Ovary (tissue), 9 donors: ENCODE data around the gene DLX1. TPM values are rescaled to one million over a fixed set of nuclear protein-coding genes. Genes with fewer than 3 reads are reported as not detected.

Experiments used
- DNase-seq, 5 donors: peaks; one replicate each; pipeline ENCODE4 v3.0.0-alpha.2; 2019 to 2020
- H3K27ac ChIP-seq, 2 donors: fragments of 200-600 bp; one replicate each; pipeline versions ENCODE4 v1.5.1 to v1.8.0; 2019 to 2022
- H3K27me3 ChIP-seq: fragments of 200-600 bp; one replicate; pipeline ENCODE4 v1.8.0; 2022
- H3K36me3 ChIP-seq: fragments of 200-600 bp; sonication (generic); one replicate; pipeline ENCODE4 v1.5.1; 2019
- H3K4me1 ChIP-seq: one replicate; pipeline ENCODE4 v1.8.1; 2013; ENCODE audit warnings: mild to moderate bottlenecking, moderate library complexity; ENCODE audit not compliant: insufficient read depth
- H3K4me3 ChIP-seq: fragments of 200-600 bp; sonication (generic); one replicate; pipeline ENCODE4 v1.5.1; 2017
- H3K9me3 ChIP-seq, 2 donors: fragments of 200-600 bp in 1 of 2; sonication (generic) in 1 of 2; one replicate each; pipeline versions ENCODE4 v1.5.1 to v1.8.1; 2013 to 2019; ENCODE audit warnings: mild to moderate bottlenecking in 1 of 2, moderate library complexity in 1 of 2
- EP300 ChIP-seq: sonication (generic); formaldehyde crosslinking; IDR thresholded peaks from one replicate; pipeline ENCODE4 v1.6.1; 2017; ENCODE audit warnings: antibody characterized with exemption
- POLR2A ChIP-seq: fragments of 450-650 bp; IDR thresholded peaks from one replicate; pipeline ENCODE4 v1.6.1; 2017; ENCODE audit warnings: antibody characterized with exemption, mild to moderate bottlenecking, moderate library complexity
- WGBS, 3 donors: extraction: QIAGEN DNeasy Blood & Tissue Kit in 1 of 3; methylation state at CpG; one replicate each; pipeline versions ENCODE4 v1.1.5 to v1.1.7; 2013 to 2017; 5-methylcytosine and 5-hydroxymethylcytosine counted together
- intact Hi-C, 4 donors: fragments of 100-400 bp; cut with DNase I; formaldehyde crosslinking; loops; one replicate each; pipeline versions ENCODE4 v1.11.0 to v1.15.1; 2022 to 2023
- polyA plus RNA-seq, 2 donors: library from polyadenylated mRNA; stranded (reverse); fragments of 200-250 nt in 1 of 2; fragments of 350-450 nt in 1 of 2; fragmentation: Illumina TruSeq in 1 of 2; extraction: RNeasy Lipid Tissue Mini Kit (QIAGEN cat#74804) in 1 of 2; gene quantifications; one replicate each; pipeline ENCODE4 v1.2.3, GENCODE V29; 2013 to 2014
- total RNA-seq, 7 donors: library from RNA; depleted of rRNA in 2 of 7; stranded (reverse); fragments of >200 nt in 2 of 7; fragmentation: NEBNext Ultra II Directional in 3 of 7; extraction: Animal tissue kit (Norgen Biotek cat#: 25700) in 3 of 7; gene quantifications; one replicate each; pipeline versions ENCODE4 v1.1.0 to v1.2.4, GENCODE V29; 2016 to 2023
- TF ChIP-seq, protein P1 (sequence below), 3 donors: fragments of 450-650 bp in 2 of 3; fragments of 200-600 bp in 1 of 3; IDR thresholded peaks; one replicate each; pipeline versions ENCODE4 v1.5.1 to v1.8.0; 2016 to 2022; ENCODE audit warnings: antibody characterized with exemption in 3 of 3, mild to moderate bottlenecking in 1 of 3
- donor health status: DM: no; HTN: no; CAD: no; lungs with moderate emphysema.
- donor health status: DM: no; HTN: no; CAD: no.
- donor health status: Bipolar disorder and iron deficiency.
- donor health status: DM: yes; HTN: yes; CAD: no.
- donor health status: DM: no; HTN: no; CAD: no.
- donor health status: DM: yes; HTN: yes; CAD: no.

Gene DLX1
- total and polyA plus RNA-seq, 9 donors: 0.07 to 0.20 (median 0.17) TPM; not detected in 5

DNA sequence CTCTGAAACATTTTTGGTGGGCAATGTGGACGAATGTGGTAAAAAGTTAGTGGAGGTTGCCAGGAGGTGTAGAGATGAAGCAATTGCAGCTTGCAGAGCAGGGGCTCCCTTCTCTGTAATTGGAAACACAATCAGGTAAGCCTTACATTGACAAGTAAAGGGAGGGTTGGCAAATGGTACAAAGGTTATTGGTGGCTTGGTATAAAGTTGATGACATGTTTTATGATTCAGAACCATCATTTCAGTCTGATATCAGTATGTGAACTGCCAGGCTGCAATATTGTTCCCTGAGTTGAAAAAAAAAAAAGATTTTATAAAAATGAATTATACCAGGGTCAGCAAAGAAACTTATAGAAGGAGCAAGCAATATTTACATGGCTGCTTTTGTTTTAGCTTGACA lies 14.4 kb upstream of the DLX1 start:
- Histone ChIP-seq H3K27ac (no peak overlapping the region), H3K9me3 (no peaks in the 10 kb centered on the region), H3K36me3 (no peaks in the 10 kb centered on the region), H3K27me3 (no peaks in the 10 kb centered on the region), H3K4me3 (no peak overlapping the region), H3K4me1 (no peaks in the 10 kb centered on the region)
- intact Hi-C loops: no loop called here
- TF ChIP-seq POLR2A: no peak
- TF ChIP-seq, protein P1, sequence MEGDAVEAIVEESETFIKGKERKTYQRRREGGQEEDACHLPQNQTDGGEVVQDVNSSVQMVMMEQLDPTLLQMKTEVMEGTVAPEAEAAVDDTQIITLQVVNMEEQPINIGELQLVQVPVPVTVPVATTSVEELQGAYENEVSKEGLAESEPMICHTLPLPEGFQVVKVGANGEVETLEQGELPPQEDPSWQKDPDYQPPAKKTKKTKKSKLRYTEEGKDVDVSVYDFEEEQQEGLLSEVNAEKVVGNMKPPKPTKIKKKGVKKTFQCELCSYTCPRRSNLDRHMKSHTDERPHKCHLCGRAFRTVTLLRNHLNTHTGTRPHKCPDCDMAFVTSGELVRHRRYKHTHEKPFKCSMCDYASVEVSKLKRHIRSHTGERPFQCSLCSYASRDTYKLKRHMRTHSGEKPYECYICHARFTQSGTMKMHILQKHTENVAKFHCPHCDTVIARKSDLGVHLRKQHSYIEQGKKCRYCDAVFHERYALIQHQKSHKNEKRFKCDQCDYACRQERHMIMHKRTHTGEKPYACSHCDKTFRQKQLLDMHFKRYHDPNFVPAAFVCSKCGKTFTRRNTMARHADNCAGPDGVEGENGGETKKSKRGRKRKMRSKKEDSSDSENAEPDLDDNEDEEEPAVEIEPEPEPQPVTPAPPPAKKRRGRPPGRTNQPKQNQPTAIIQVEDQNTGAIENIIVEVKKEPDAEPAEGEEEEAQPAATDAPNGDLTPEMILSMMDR (IDR thresholded peaks at IDR 0.05): no peak
- TF ChIP-seq EP300: no peak
- WGBS, 3 donors: 88 to 93% (median 90%) methylated on average over 1 of the region's 1 CpG
- no peak for DNase-seq

DNA sequence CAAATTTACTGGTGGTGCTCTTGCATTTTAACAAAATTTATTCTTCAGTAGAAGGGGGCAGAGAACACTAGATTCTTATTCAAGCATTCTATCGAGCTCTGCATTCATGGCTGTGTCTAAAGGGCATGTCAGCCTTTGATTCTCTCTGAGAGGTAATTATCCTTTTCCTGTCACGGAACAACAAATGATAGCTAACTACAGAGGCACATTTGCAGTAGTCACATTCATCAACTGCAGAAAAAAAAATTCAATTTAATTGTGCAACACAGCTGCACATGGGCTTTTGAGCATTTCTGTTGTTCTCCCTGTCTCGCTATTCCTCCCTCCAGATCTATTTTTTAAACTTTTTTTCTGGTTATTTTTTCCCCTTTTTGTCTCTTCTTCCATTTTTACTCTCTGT lies 13.0 kb upstream of the DLX1 start:
- 97 to 100% (median 97%) methylated on average over 3 of the region's 3 CpGs for WGBS, 3 donors
- no peaks in the 10 kb centered on the region for H3K4me1 ChIP-seq
- no peak for DNase-seq
- TF ChIP-seq, protein P1 (IDR thresholded peaks at IDR 0.05): no peak
- TF ChIP-seq POLR2A: no peak
- TF ChIP-seq EP300: no peak
- intact Hi-C loops: no loop called here
- H3K27ac ChIP-seq: no peak overlapping the region
- no peaks in the 10 kb centered on the region for H3K9me3 ChIP-seq
- H3K4me3 ChIP-seq: no peak overlapping the region
- no peaks in the 10 kb centered on the region for H3K36me3 ChIP-seq
- no peaks in the 10 kb centered on the region for H3K27me3 ChIP-seq

DNA sequence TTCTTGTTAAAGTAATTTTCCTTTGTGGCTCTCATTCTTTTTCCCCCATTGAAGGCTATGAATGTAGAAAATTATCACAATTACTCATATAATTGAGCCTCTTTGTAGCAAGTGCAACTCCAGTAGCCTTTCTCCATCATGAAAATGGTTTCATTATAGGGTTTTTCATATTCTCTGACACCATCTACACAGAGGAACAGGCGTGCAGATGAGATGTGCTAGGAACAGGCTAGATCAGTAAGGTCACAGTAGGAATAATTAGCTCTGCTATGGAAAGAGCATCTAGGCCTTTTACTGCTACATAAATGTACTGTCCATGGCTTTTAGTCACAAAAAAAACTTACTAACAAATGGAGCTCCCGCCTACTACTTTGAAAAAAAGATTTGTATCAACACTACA lies 12.6 kb upstream of the DLX1 start:
- Histone ChIP-seq H3K9me3 (no peaks in the 10 kb centered on the region), H3K27ac (no peak overlapping the region), H3K36me3 (no peaks in the 10 kb centered on the region), H3K27me3 (no peaks in the 10 kb centered on the region), H3K4me3 (no peak overlapping the region), H3K4me1 (no peaks in the 10 kb centered on the region)
- DNase-seq: no peak
- no peak for TF ChIP-seq POLR2A
- TF ChIP-seq EP300: no peak
- TF ChIP-seq, protein P1 (IDR thresholded peaks at IDR 0.05): no peak
- 96 to 99% (median 99%) methylated on average over 2 of the region's 2 CpGs for WGBS, 3 donors
- intact Hi-C loops: no loop called here

DNA sequence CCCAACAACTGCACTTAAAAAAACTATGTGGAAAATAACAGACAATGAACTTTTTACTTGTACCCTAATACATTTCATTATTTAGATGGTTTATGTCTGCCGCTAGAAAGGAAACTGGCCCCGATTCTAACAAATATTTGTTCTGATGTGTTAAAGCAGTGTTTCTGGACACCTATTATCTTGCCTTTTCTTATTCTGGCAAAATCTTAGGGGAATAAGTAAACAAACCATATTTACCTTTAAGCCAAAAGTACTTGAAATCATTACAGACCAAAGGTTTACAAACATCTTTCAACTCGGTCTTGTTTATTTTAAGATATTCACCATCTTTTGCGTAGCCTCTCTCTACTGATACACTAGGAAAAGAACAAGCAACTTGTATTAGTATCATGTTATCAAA lies 11.8 kb upstream of the DLX1 start:
- H3K27ac ChIP-seq: no peak overlapping the region
- no peaks in the 10 kb centered on the region for H3K4me1 ChIP-seq
- H3K36me3 ChIP-seq: no peaks in the 10 kb centered on the region
- no peak overlapping the region for H3K4me3 ChIP-seq
- H3K9me3 ChIP-seq: no peaks in the 10 kb centered on the region
- no peaks in the 10 kb centered on the region for H3K27me3 ChIP-seq
- intact Hi-C loops: no loop called here
- TF ChIP-seq POLR2A (no peak), EP300 (no peak)
- TF ChIP-seq, protein P1 (IDR thresholded peaks at IDR 0.05): no peak
- no peak for DNase-seq
- 52 to 81% (median 78%) methylated on average over 4 of the region's 4 CpGs for WGBS, 3 donors

DNA sequence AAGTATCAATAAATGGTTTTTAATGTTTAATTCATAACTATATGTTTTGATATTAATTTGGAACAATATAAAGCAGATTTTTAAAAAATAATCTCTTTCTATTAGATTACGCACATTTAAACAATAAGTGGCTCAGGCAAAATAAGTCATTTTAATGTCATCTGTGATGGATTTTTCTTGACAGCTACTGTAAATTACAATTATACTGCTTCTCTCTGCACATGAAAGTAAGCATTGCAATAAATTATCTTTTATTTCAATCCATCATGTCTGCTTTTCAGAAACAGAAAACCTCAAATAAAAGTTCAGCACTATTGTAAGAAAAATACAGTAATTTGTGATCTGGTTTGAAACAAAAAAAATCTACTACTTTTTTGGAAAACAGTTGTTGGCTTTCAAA lies 11.1 kb upstream of the DLX1 start:
- TF ChIP-seq, protein P1 (IDR thresholded peaks at IDR 0.05): no peak
- TF ChIP-seq EP300 (no peak), POLR2A (no peak)
- 96 to 100% (median 97%) methylated on average over 1 of the region's 1 CpG for WGBS, 3 donors

More for the DNA sequence above, 11.1 kb upstream of the DLX1 start:
- DNase-seq: no peak
- intact Hi-C loops: no loop called here
- no peaks in the 10 kb centered on the region for H3K4me1 ChIP-seq
- H3K4me3 ChIP-seq: no peak overlapping the region
- no peaks in the 10 kb centered on the region for H3K27me3 ChIP-seq
- H3K9me3 ChIP-seq: no peaks in the 10 kb centered on the region
- H3K27ac ChIP-seq: no peak overlapping the region
- H3K36me3 ChIP-seq: no peaks in the 10 kb centered on the region
